HG02571 (cell line): ENCODE data around the gene SLC38A8.

ENCODE experiments used
- ATAC-seq: cut with Tn5 transposase; IDR thresholded peaks from one replicate; pipeline ENCODE4 v1.9.1; 2021; ENCODE audit warnings: mild to moderate bottlenecking, moderate library complexity; ENCODE audit not compliant: unreplicated experiment

Gene SLC38A8

GRCh38 chr16:84003038-84003437 lies 39.6 kb downstream of the SLC38A8 start:
- no peak for ATAC-seq

- ATAC-seq = no peak
Observed at GRCh38 chr16:84001726-84002125, 40.9 kb downstream of the SLC38A8 start.

GRCh38 chr16:84000989-84001642 lies 41.5 kb downstream of the SLC38A8 start:
- no peak for ATAC-seq

GRCh38 chr16:83998091-83998490 lies 44.5 kb downstream of the SLC38A8 start:
- ATAC-seq = no peak

GRCh38 chr16:83996481-83997252 lies 45.9 kb downstream of the SLC38A8 start:
- no peak for ATAC-seq

- no peak for ATAC-seq
Observed at GRCh38 chr16:83995754-83996153, 46.8 kb downstream of the SLC38A8 start.

- no peak for ATAC-seq
Observed at GRCh38 chr16:83994703-83995102, 47.9 kb downstream of the SLC38A8 start.

GRCh38 chr16:83994087-83994486 lies 48.5 kb downstream of the SLC38A8 start:
- no peak for ATAC-seq

GRCh38 chr16:83992624-83993023 lies 50.0 kb downstream of the SLC38A8 start:
- ATAC-seq = no peak

GRCh38 chr16:83990492-83990891 lies 52.1 kb downstream of the SLC38A8 start:
- no peak for ATAC-seq

- no peak for ATAC-seq
Observed at GRCh38 chr16:83989300-83989699, 53.3 kb downstream of the SLC38A8 start.

- no peak for ATAC-seq
Observed at GRCh38 chr16:83983491-83983890, 59.1 kb downstream of the SLC38A8 start.

GRCh38 chr16:83981799-83982198 lies 60.8 kb downstream of the SLC38A8 start:
- no peak for ATAC-seq

GRCh38 chr16:83980794-83981193 lies 61.8 kb downstream of the SLC38A8 start:
- ATAC-seq = no peak

- ATAC-seq = no peak
Observed at GRCh38 chr16:83979441-83979840, 63.2 kb downstream of the SLC38A8 start.

GRCh38 chr16:83978401-83978904 lies 64.1 kb downstream of the SLC38A8 start:
- ATAC-seq = no peak

- ATAC-seq = no peak
Observed at GRCh38 chr16:83977056-83977815, 65.4 kb downstream of the SLC38A8 start.

GRCh38 chr16:83975590-83976260 lies 66.9 kb downstream of the SLC38A8 start:
- ATAC-seq = no peak

GRCh38 chr16:83974475-83974874 lies 68.1 kb downstream of the SLC38A8 start:
- no peak for ATAC-seq

GRCh38 chr16:83973581-83974385 lies 68.8 kb downstream of the SLC38A8 start:
- ATAC-seq = no peak
